Liver (tissue), 3 donors: Measurements from ENCODE around the gene AFF2.

Source experiments
- RXRA ChIP-seq, 2 donors: IDR thresholded peaks; 2 replicates each; pipeline ENCODE4 v1.6.1; 2017 to 2018; ENCODE audit warnings: antibody characterized with exemption in 2 of 2, mild to moderate bottlenecking in 1 of 2
- TAF1 ChIP-seq: conservative IDR thresholded peaks from 2 replicates; pipeline ENCODE4 v1.6.1; 2016; ENCODE audit warnings: antibody characterized with exemption, mild to moderate bottlenecking
- TF ChIP-seq, protein P1 (sequence below): fragments of 150-350 bp; IDR thresholded peaks from 2 replicates; pipeline ENCODE4 v1.5.1; 2017; ENCODE audit warnings: improper control_type of control experiment, low read depth, low read length; ENCODE audit not compliant: missing input control
- TF ChIP-seq, protein P2 (sequence below): IDR thresholded peaks from 2 replicates; pipeline ENCODE4 v1.6.1; 2016; ENCODE audit warnings: antibody characterized with exemption
- donor health status: healthy.
- donor health status: healthy.

DNA sequence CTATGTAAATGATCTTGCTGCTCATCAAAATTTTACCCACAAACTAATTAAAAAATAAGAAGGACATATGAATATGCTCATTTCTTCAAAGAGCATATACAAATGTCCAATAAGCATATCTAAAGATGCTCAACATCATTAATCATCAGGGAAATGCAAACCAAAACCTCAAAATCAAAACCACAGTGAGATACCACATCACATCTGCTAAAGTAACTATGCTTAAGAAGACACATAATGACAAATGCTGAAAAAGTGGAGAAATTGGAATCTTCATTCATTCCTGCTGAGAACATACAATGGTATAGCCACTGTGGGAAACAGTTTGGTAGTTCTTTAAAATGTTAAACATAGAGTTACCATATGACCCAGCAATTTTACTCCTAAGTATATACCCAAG lies 81.9 kb downstream of the AFF2 start:
- TF ChIP-seq, protein P1, sequence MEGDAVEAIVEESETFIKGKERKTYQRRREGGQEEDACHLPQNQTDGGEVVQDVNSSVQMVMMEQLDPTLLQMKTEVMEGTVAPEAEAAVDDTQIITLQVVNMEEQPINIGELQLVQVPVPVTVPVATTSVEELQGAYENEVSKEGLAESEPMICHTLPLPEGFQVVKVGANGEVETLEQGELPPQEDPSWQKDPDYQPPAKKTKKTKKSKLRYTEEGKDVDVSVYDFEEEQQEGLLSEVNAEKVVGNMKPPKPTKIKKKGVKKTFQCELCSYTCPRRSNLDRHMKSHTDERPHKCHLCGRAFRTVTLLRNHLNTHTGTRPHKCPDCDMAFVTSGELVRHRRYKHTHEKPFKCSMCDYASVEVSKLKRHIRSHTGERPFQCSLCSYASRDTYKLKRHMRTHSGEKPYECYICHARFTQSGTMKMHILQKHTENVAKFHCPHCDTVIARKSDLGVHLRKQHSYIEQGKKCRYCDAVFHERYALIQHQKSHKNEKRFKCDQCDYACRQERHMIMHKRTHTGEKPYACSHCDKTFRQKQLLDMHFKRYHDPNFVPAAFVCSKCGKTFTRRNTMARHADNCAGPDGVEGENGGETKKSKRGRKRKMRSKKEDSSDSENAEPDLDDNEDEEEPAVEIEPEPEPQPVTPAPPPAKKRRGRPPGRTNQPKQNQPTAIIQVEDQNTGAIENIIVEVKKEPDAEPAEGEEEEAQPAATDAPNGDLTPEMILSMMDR, result no peak
- TF ChIP-seq RXRA (IDR thresholded peaks at IDR 0.05) (no peak), TAF1 (no peak)
- TF ChIP-seq, protein P2, sequence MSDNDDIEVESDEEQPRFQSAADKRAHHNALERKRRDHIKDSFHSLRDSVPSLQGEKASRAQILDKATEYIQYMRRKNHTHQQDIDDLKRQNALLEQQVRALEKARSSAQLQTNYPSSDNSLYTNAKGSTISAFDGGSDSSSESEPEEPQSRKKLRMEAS, result no peak
